NCI-H2107 (cell line): ENCODE data around the gene CHERP.
"Not testable (repeated sequence)": the region's sequence is repeated elsewhere in the genome, so short reads cannot be mapped to it uniquely, and the experiment has no call there.

Experiments
- DNase-seq: peaks from one replicate; lab custom pipeline; 2025; lab: John Stamatoyannopoulos, UW

Gene CHERP

GRCh38 chr19:16476401-16476800 lies 65.8 kb downstream of the CHERP start:
- DNase-seq = no peak

GRCh38 chr19:16473875-16474392 lies 68.3 kb downstream of the CHERP start:
- DNase-seq = no peak

GRCh38 chr19:16472992-16473391 lies 69.2 kb downstream of the CHERP start:
- DNase-seq = no peak

GRCh38 chr19:16472559-16472899 lies 69.7 kb downstream of the CHERP start:
- DNase-seq = not testable (repeated sequence)

- DNase-seq = no peak
Measured at GRCh38 chr19:16470911-16471811, 71.1 kb downstream of the CHERP start.

- no peak for DNase-seq
Measured at GRCh38 chr19:16470541-16470910, 71.7 kb downstream of the CHERP start.
